NCI-H1105 (cell line): ENCODE data around the gene UNC93A.

Source experiments
- DNase-seq: peaks from one replicate; lab custom pipeline; 2025; lab: John Stamatoyannopoulos, UW

Gene UNC93A

GRCh38 chr6:167293088-167293589, 2.0 kb downstream of the UNC93A start:
- no peak for DNase-seq

GRCh38 chr6:167293590-167294091, 2.5 kb downstream of the UNC93A start:
- no peak for DNase-seq

- no peak for DNase-seq
Observed at GRCh38 chr6:167294241-167294640, 3.1 kb downstream of the UNC93A start.

- DNase-seq = no peak
Observed at GRCh38 chr6:167294651-167295494, 3.8 kb downstream of the UNC93A start.

- DNase-seq = no peak
Observed at GRCh38 chr6:167295495-167296292, 4.6 kb downstream of the UNC93A start.

- no peak for DNase-seq
Observed at GRCh38 chr6:167296293-167296690, 5.2 kb downstream of the UNC93A start.

GRCh38 chr6:167296902-167297301, 5.8 kb downstream of the UNC93A start:
- DNase-seq = no peak

- DNase-seq = no peak
Observed at GRCh38 chr6:167298127-167298526, 7.0 kb downstream of the UNC93A start.

GRCh38 chr6:167299641-167300308, 8.7 kb downstream of the UNC93A start:
- DNase-seq = no peak

- no peak for DNase-seq
Observed at GRCh38 chr6:167300902-167301777, 10.0 kb downstream of the UNC93A start.

- DNase-seq = no peak
Observed at GRCh38 chr6:167302074-167302473, 11.0 kb downstream of the UNC93A start.

GRCh38 chr6:167302796-167303195, 11.7 kb downstream of the UNC93A start:
- DNase-seq = no peak

- DNase-seq = no peak
Observed at GRCh38 chr6:167303675-167304625, 12.8 kb downstream of the UNC93A start.

- DNase-seq = no peak
Observed at GRCh38 chr6:167304912-167305311, 13.8 kb downstream of the UNC93A start.

- no peak for DNase-seq
Observed at GRCh38 chr6:167305796-167306195, 14.7 kb downstream of the UNC93A start.

- DNase-seq = no peak
Observed at GRCh38 chr6:167306401-167306998, 15.4 kb downstream of the UNC93A start.

GRCh38 chr6:167307342-167307955, 16.3 kb downstream of the UNC93A start:
- DNase-seq = no peak

GRCh38 chr6:167308207-167308606, 17.1 kb downstream of the UNC93A start:
- DNase-seq = no peak
